Measurements from ENCODE around the gene CIAO3.
A peak's percentile ranks its signal among the peaks of the same experiment; 100 is the strongest.

CIAO3 gene

DNA sequence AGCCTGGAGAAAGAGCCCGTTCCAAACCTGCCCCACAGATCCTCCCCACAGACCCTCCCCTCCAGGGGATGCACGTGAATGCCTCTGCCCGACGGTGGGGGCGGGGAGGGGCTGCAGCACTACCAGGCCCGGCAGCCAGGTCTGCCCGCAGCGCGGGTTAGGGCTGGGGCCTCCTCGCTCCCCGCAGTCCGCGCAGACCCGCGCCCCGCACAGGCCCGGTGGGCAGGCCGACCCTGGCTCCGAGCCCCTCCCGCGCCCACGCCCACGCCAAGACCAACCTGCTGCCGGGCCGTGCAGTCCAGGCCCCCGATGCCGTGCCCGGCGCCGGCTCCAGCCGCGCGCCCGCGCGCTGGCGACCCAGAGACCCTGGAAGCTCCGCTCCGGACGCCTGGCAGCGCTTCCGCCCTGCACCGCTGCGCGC lies 47.2 kb upstream of the CIAO3 start, which contains the start of gene RPUSD1:
Gene RPUSD1 (minus strand): TSS at position 404 of the 421 bp plus-strand sequence. CDS start 644 bp downstream, outside the sequence.
- peaks cover 8% of the 10 kb centered on the region for H3K79me2 ChIP-seq (ENCODE audit: control insufficient read depth, insufficient read depth, low read length, poor library complexity)
- peak within 1 kb of the TSS; percentile 91 for H3K18ac ChIP-seq (ENCODE audit: low read length)
- H3K27me3 ChIP-seq (ENCODE audit: insufficient read depth, low read length): no peaks in the 10 kb centered on the region
- H3K4me3 ChIP-seq (ENCODE audit: low read depth, low read length): peak within 1 kb of the TSS; percentile 97
- peak within 1 kb of the TSS; percentile 84 for H4K91ac ChIP-seq (ENCODE audit: low read depth, low read length)
- no peak within 1 kb of the TSS for H2BK12ac ChIP-seq (ENCODE audit: low read length)
- H4K8ac ChIP-seq (ENCODE audit: low read depth, low read length): peak within 1 kb of the TSS; percentile 87
- H2AK5ac ChIP-seq (ENCODE audit: low read length): peak within 1 kb of the TSS; percentile 29
- peak within 1 kb of the TSS; percentile 35 for H2BK120ac ChIP-seq (ENCODE audit: insufficient read depth, low read length, poor library complexity)
- no peak within 1 kb of the TSS for H2BK5ac ChIP-seq (ENCODE audit: low read depth, low read length, poor library complexity)
- peak within 1 kb of the TSS; percentile 94 for H3K4me2 ChIP-seq (ENCODE audit: low read length)
- H3K79me1 ChIP-seq (ENCODE audit: low read length): peaks cover 5% of the 10 kb centered on the region
- H3K27ac ChIP-seq (ENCODE audit: low read depth, low read length): no peak within 1 kb of the TSS
- peak within 1 kb of the TSS; percentile 70 for H4K12ac ChIP-seq (ENCODE audit: low read depth, low read length)
- peak within 1 kb of the TSS; percentile 88 for H3K9ac ChIP-seq (ENCODE audit: low read length)
- WGBS (ENCODE audit: extremely low coverage, insufficient coverage, insufficient read length): no CpG with 5 or more reads among the region's 45 CpGs
- peak within 1 kb of the TSS; percentile 52 for H2AFZ ChIP-seq (ENCODE audit: insufficient read depth, low read length, poor library complexity)
- H3K4me1 ChIP-seq (ENCODE audit: control insufficient read depth in 1 of 2, insufficient read depth in 2 of 2, low read length in 2 of 2): peaks cover 6 to 16% of the 10 kb centered on the region in 2 experiments
- H3K4ac ChIP-seq (ENCODE audit: low read depth, low read length): peak within 1 kb of the TSS; percentile 75
- peak within 1 kb of the TSS; percentile 91 for H3K14ac ChIP-seq (ENCODE audit: low read length)
- no peaks in the 10 kb centered on the region for H3K9me3 ChIP-seq (ENCODE audit: insufficient read depth, low read depth, low read length)
- DNase-seq: peak in 1 of 2 donors; percentile 7
- H3K23ac ChIP-seq (ENCODE audit: low read length): no peak within 1 kb of the TSS
- H3K36me3 ChIP-seq (ENCODE audit: control insufficient read depth in 1 of 2, insufficient read depth in 2 of 2, low read length in 2 of 2): peaks cover 51 to 60% of the 10 kb centered on the region in 2 experiments

GRCh38 chr16:787321-787966 lies 46.6 kb upstream of the CIAO3 start:
- H2AFZ ChIP-seq (ENCODE audit: insufficient read depth, low read length, poor library complexity): peak overlapping the region; percentile 52
- H3K9ac ChIP-seq (ENCODE audit: low read length): peak overlapping the region; percentile 88
- WGBS (ENCODE audit: extremely low coverage, insufficient coverage, insufficient read length): no CpG with 5 or more reads among the region's 47 CpGs
- no peak overlapping the region for H2BK120ac ChIP-seq (ENCODE audit: insufficient read depth, low read length, poor library complexity)
- H4K8ac ChIP-seq (ENCODE audit: low read depth, low read length): peak overlapping the region; percentile 83
- H3K27ac ChIP-seq (ENCODE audit: low read depth, low read length): no peak overlapping the region
- DNase-seq: peak in 1 of 2 donors; percentile 14
- H3K79me1 ChIP-seq (ENCODE audit: low read length): peaks cover 5% of the 10 kb centered on the region
- H3K4ac ChIP-seq (ENCODE audit: low read depth, low read length): peak overlapping the region; percentile 30
- peaks cover 6 to 16% of the 10 kb centered on the region in 2 experiments for H3K4me1 ChIP-seq (ENCODE audit: control insufficient read depth in 1 of 2, insufficient read depth in 2 of 2, low read length in 2 of 2)
- no peak overlapping the region for H2BK5ac ChIP-seq (ENCODE audit: low read depth, low read length, poor library complexity)
- H3K9me3 ChIP-seq (ENCODE audit: insufficient read depth, low read depth, low read length): no peaks in the 10 kb centered on the region
- no peak overlapping the region for H3K23ac ChIP-seq (ENCODE audit: low read length)
- no peaks in the 10 kb centered on the region for H3K27me3 ChIP-seq (ENCODE audit: insufficient read depth, low read length)
- H3K4me2 ChIP-seq (ENCODE audit: low read length): peak overlapping the region; percentile 94
- H3K4me3 ChIP-seq (ENCODE audit: low read depth, low read length): peak overlapping the region; percentile 97
- no peak overlapping the region for H2AK5ac ChIP-seq (ENCODE audit: low read length)
- H4K91ac ChIP-seq (ENCODE audit: low read depth, low read length): peak overlapping the region; percentile 84
- H2BK12ac ChIP-seq (ENCODE audit: low read length): no peak overlapping the region
- peak overlapping the region; percentile 91 for H3K18ac ChIP-seq (ENCODE audit: low read length)
- H3K79me2 ChIP-seq (ENCODE audit: control insufficient read depth, insufficient read depth, low read length, poor library complexity): peaks cover 8% of the 10 kb centered on the region
- peaks cover 45 to 56% of the 10 kb centered on the region in 2 experiments for H3K36me3 ChIP-seq (ENCODE audit: control insufficient read depth in 1 of 2, insufficient read depth in 2 of 2, low read length in 2 of 2)
- H3K14ac ChIP-seq (ENCODE audit: low read length): no peak overlapping the region
- no peak overlapping the region for H4K12ac ChIP-seq (ENCODE audit: low read depth, low read length)

GRCh38 chr16:785563-786535 lies 45.1 kb upstream of the CIAO3 start:
- Histone ChIP-seq H3K4me2 (ENCODE audit: low read length) (no peak overlapping the region), H3K4me3 (ENCODE audit: low read depth, low read length) (no peak overlapping the region)
- no CpG with 5 or more reads among the region's 58 CpGs for WGBS (ENCODE audit: extremely low coverage, insufficient coverage, insufficient read length)

GRCh38 chr16:784431-784830 lies 43.6 kb upstream of the CIAO3 start:
- Histone ChIP-seq H3K9me3 (ENCODE audit: insufficient read depth, low read depth, low read length) (peaks cover 4% of the 10 kb centered on the region), H3K79me2 (ENCODE audit: control insufficient read depth, insufficient read depth, low read length, poor library complexity) (peaks cover 8% of the 10 kb centered on the region), H3K9ac (ENCODE audit: low read length) (no peak overlapping the region), H4K91ac (ENCODE audit: low read depth, low read length) (no peak overlapping the region), H3K4me2 (ENCODE audit: low read length) (no peak overlapping the region), H3K4me3 (ENCODE audit: low read depth, low read length) (no peak overlapping the region), H4K8ac (ENCODE audit: low read depth, low read length) (no peak overlapping the region), H3K79me1 (ENCODE audit: low read length) (peaks cover 5% of the 10 kb centered on the region), H3K18ac (ENCODE audit: low read length) (no peak overlapping the region), H2AFZ (ENCODE audit: insufficient read depth, low read length, poor library complexity) (no peak overlapping the region), H2AK5ac (ENCODE audit: low read length) (no peak overlapping the region), H3K36me3 (ENCODE audit: control insufficient read depth in 1 of 2, insufficient read depth in 2 of 2, low read length in 2 of 2) (peaks cover 17 to 26% of the 10 kb centered on the region in 2 experiments), H3K14ac (ENCODE audit: low read length) (no peak overlapping the region), H3K27ac (ENCODE audit: low read depth, low read length) (no peak overlapping the region), H2BK12ac (ENCODE audit: low read length) (no peak overlapping the region), H3K4me1 (ENCODE audit: control insufficient read depth in 1 of 2, insufficient read depth in 2 of 2, low read length in 2 of 2) (peaks cover 6 to 15% of the 10 kb centered on the region in 2 experiments), H2BK120ac (ENCODE audit: insufficient read depth, low read length, poor library complexity) (no peak overlapping the region), H2BK5ac (ENCODE audit: low read depth, low read length, poor library complexity) (no peak overlapping the region), H3K23ac (ENCODE audit: low read length) (no peak overlapping the region), H4K12ac (ENCODE audit: low read depth, low read length) (no peak overlapping the region), H3K4ac (ENCODE audit: low read depth, low read length) (no peak overlapping the region), H3K27me3 (ENCODE audit: insufficient read depth, low read length) (no peaks in the 10 kb centered on the region)
- DNase-seq: no peak
- no CpG with 5 or more reads among the region's 19 CpGs for WGBS (ENCODE audit: extremely low coverage, insufficient coverage, insufficient read length)

More at GRCh38 chr16:785563-786535, 45.1 kb upstream of the CIAO3 start:
- no peak overlapping the region for H3K9ac ChIP-seq (ENCODE audit: low read length)
- peaks cover 8% of the 10 kb centered on the region for H3K79me2 ChIP-seq (ENCODE audit: control insufficient read depth, insufficient read depth, low read length, poor library complexity)
- no peak overlapping the region for H4K12ac ChIP-seq (ENCODE audit: low read depth, low read length)
- H3K9me3 ChIP-seq (ENCODE audit: insufficient read depth, low read depth, low read length): peaks cover 2% of the 10 kb centered on the region
- peaks cover 6 to 16% of the 10 kb centered on the region in 2 experiments for H3K4me1 ChIP-seq (ENCODE audit: control insufficient read depth in 1 of 2, insufficient read depth in 2 of 2, low read length in 2 of 2)
- H2BK5ac ChIP-seq (ENCODE audit: low read depth, low read length, poor library complexity): no peak overlapping the region
- H2BK12ac ChIP-seq (ENCODE audit: low read length): no peak overlapping the region
- no peak overlapping the region for H2AK5ac ChIP-seq (ENCODE audit: low read length)
- no peak overlapping the region for H4K91ac ChIP-seq (ENCODE audit: low read depth, low read length)
- H3K4ac ChIP-seq (ENCODE audit: low read depth, low read length): no peak overlapping the region
- H2AFZ ChIP-seq (ENCODE audit: insufficient read depth, low read length, poor library complexity): no peak overlapping the region
- peaks cover 5% of the 10 kb centered on the region for H3K79me1 ChIP-seq (ENCODE audit: low read length)
- H2BK120ac ChIP-seq (ENCODE audit: insufficient read depth, low read length, poor library complexity): no peak overlapping the region
- H3K14ac ChIP-seq (ENCODE audit: low read length): no peak overlapping the region
- H3K18ac ChIP-seq (ENCODE audit: low read length): no peak overlapping the region
- peak; percentile 75 to 87 for DNase-seq
- no peaks in the 10 kb centered on the region for H3K27me3 ChIP-seq (ENCODE audit: insufficient read depth, low read length)
- H3K23ac ChIP-seq (ENCODE audit: low read length): no peak overlapping the region
- H3K36me3 ChIP-seq (ENCODE audit: control insufficient read depth in 1 of 2, insufficient read depth in 2 of 2, low read length in 2 of 2): peaks cover 29 to 40% of the 10 kb centered on the region in 2 experiments
- no peak overlapping the region for H3K27ac ChIP-seq (ENCODE audit: low read depth, low read length)
- H4K8ac ChIP-seq (ENCODE audit: low read depth, low read length): no peak overlapping the region

Data from trophoblast cell (in vitro differentiated cells and primary cell).